ENCODE results near the gene TEDC1.

GRCh38 chr14:105449276-105450122 is 41.5 kb upstream of the TEDC1 start:
- no peak for TF ChIP-seq POLR2A (IDR thresholded peaks at IDR 0.05)
- no peak for TF ChIP-seq CTCF (IDR thresholded peaks at IDR 0.05)

All from testis (tissue), 2 donors.